Activated CD8-positive, alpha-beta memory T cell treated with anti-CD3 and anti-CD28 coated beads, Interleukin-2, amount 50 U/mL, for 1 hour (primary cell): ENCODE results near the gene IGF2BP3.
"Not testable (repeated sequence)": the region's sequence is repeated elsewhere in the genome, so short reads cannot be mapped to it uniquely, and the experiment has no call there.

Experiments
- DNase-seq: peaks from one replicate; pipeline ENCODE4 v3.0.0-alpha.2; 2020; ENCODE audit errors: extremely low read depth

The IGF2BP3 gene

DNA sequence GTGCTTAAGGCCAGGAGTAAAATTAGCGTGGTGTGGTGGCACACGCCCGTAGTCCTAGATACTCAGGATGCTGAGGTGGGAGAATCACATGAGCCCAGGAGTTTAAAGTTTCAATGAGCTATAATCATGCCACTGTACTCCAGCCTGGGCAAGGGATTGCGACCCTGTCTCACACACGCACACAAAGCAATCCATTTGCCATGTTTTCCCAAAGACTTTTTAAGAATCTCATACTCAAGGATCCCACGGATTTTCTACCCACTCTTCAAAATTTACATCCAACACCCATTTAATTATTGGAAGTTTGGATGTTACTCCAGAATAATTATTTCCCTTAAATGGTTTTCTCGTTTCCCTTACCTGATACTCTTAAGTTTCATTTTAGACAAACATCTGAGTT, 47.9 kb downstream of the IGF2BP3 start:
- DNase-seq = no peak

- no peak for DNase-seq
Observed at GRCh38 chr7:23419845-23420244, 50.4 kb downstream of the IGF2BP3 start.

- DNase-seq = no peak
Observed at GRCh38 chr7:23419160-23419559, 51.1 kb downstream of the IGF2BP3 start.

GRCh38 chr7:23418046-23418445, 52.2 kb downstream of the IGF2BP3 start:
- no peak for DNase-seq

GRCh38 chr7:23415198-23415597, 55.1 kb downstream of the IGF2BP3 start:
- DNase-seq = no peak

DNA sequence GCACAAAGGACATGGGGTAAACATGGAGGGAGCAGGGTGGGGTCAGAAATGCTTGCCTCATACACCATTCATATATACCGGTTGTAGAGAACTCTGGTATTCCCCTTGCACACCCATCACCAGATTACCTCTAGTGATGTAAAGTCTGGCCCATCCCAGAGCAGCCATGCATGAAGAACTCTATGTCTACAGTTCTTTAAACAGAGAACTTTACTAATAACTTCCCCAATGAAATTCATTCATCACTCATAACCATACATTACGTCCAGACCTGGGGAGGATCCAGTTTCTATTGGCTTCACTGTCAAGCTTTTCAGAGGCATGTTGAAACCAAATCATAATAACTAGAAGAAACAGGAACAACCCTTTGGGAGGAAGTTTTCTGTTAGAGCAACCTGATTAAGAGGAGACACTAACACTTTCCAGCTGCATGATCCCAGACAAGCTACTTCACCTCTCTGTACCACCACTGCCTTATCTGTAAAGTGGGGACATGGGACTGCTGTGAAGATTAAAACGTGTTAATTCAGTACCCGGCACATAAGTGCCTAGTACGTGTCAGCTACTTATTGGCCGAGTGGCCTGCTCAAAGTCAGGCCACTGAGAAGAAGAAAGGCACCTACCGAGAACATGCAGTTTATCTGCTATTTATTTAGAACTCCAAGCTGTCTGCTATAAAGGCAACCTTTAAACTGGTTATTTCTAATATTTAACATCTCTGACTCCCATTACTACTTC, 59.7 kb downstream of the IGF2BP3 start:
- no peak for DNase-seq

- DNase-seq = not testable (repeated sequence)
Observed at GRCh38 chr7:23406564-23406963, 63.7 kb downstream of the IGF2BP3 start.

- no peak for DNase-seq
Observed at GRCh38 chr7:23405240-23405618, 65.1 kb downstream of the IGF2BP3 start.

DNA sequence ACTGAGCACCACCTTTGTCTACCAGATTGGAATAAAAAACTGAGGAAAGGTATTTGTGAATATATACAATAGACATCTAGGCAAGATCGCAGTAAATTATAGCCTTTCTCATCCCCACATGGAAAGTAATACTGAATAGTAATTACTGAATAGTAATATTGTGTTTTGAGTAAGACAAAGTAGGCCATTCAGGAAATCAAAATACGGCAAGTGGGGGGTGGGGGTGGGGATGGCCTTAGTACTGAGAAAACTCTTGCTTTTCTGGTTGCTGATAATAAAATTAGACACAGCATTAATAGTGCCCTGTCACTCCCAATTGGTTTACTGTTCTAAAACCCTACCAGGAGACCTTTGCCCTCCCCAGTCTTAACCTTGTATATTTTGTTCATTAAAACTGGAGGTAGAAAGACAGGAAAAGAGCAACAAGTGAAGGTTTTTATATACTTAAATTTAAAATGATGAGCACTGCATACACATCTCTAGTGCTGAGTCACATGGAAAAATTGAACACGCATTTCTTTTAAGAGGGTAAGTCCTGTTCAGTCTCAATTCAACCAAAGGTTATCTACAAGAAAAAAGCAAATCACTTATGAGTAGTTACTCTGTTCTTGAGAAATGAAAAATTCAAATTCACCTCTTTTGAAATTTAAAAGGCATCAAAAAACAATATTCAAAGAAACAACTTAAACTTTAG, 65.6 kb downstream of the IGF2BP3 start:
- no peak for DNase-seq

GRCh38 chr7:23403970-23404369, 66.3 kb downstream of the IGF2BP3 start:
- no peak for DNase-seq

DNA sequence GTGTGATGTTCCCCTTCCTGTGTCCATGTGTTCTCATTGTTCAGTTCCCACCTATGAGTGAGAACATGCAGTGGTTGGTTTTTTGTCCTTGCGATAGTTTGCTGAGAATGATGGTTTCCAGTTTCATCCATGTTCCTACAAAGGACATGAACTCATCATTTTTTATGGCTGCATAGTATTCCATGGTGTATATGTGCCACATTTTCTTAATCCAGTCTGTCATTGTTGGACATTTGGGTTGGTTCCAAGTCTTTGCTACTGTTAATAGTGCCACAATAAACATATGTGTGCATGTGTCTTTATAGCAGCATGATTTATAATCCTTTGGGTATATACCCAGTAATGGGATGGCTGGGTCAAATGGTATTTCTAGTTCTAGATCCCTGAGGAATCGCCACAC, 72.2 kb downstream of the IGF2BP3 start:
- not testable (repeated sequence) for DNase-seq

- DNase-seq = no peak
Observed at GRCh38 chr7:23397241-23397640, 73.0 kb downstream of the IGF2BP3 start.

GRCh38 chr7:23396222-23397015, 73.9 kb downstream of the IGF2BP3 start:
- DNase-seq = no peak

DNA sequence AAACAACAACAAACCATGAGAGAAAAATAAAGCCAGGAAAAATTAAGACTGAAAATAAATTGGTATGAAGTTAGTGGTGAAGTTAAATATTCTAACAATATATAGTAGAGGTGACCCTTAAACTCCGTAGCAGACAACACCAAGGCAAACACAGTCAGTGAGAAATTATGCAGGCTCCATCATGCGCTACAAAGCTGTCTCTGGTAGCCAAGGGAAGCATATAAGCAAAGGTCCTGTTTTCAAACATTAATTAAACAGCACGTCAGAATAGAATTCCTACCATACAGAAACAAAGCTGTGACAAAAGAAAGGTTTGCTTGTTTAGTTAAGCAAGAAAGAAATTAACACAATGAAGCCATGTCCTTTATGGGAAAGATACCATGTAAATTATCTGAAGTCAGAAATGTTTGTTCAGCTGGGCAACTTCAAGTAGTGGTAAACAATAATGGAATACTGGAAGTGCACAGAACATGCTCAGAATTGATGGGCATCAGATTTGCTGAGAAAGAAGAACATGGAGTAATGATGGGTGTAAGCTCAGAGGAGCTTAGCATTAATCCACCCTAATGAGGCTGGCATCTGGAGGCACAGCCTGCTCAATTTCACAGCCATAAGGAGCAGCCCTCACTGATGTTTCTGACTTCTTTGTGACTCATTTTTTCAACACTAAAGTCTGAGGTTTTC, 75.7 kb downstream of the IGF2BP3 start:
- no peak for DNase-seq

- no peak for DNase-seq
Observed at GRCh38 chr7:23393636-23394035, 76.7 kb downstream of the IGF2BP3 start.

DNA sequence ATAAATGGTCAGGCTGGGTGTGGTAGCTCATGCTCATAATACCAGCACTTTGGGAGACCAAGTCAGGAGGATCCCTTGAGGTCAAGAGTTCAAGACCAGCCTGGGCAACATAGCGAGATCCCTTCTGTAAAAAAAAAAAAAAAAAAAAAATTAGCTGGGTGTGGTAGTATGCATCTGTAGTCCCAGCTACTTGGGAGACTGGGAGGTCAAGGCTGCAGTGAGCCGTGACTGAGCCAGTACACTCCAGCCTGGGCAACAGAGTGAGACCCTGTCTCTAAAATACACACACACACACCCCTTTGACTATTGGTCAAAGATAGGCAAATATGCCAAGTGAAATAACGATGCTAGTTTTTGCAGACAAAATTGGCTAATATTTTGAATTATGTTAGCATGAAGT, 80.6 kb downstream of the IGF2BP3 start:
- DNase-seq = no peak

DNA sequence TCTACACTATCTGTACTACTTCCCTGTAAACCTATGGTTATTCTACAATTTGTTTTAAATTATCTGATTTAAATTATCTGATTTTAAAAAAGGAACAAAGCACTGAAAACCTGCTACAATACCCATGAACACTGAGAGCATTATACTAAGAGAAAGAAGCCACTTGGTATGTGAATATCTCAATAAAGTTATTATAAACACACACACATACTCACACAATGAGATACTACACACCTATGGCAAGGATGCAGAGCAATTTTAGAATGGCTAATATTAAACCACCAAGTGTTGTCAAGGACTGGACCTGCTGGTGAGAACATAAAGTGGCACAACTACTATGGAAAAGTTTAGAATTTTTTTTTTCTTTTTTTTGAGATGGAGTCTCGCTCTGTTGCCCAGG, 82.7 kb downstream of the IGF2BP3 start:
- no peak for DNase-seq

- no peak for DNase-seq
Observed at GRCh38 chr7:23385140-23385539, 85.2 kb downstream of the IGF2BP3 start.

DNA sequence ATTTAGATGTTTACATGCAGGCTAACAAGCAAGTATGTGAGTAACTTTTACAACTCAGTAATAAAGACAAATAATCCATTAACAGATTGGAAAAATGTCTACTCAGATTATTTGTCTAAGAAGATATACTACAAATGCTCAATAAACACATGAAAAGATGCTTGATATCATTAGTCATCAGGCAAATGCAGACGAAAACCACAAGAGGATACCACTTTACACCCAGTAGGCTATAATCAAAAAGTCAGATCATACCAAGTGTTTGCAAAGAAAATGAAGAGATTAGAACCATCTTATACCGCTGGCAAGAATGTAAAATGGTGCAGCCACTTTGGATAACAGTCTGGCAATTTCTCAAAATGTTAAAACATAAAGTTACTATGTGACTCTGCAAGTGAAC, 87.1 kb downstream of the IGF2BP3 start:
- DNase-seq = no peak

GRCh38 chr7:23380961-23381360, 89.3 kb downstream of the IGF2BP3 start:
- DNase-seq = no peak

- DNase-seq = no peak
Observed at GRCh38 chr7:23380556-23380955, 89.7 kb downstream of the IGF2BP3 start.

- DNase-seq = no peak
Observed at GRCh38 chr7:23378996-23379395, 91.3 kb downstream of the IGF2BP3 start.
